ENCODE results near the gene ZBTB4.

Gene ZBTB4

DNA sequence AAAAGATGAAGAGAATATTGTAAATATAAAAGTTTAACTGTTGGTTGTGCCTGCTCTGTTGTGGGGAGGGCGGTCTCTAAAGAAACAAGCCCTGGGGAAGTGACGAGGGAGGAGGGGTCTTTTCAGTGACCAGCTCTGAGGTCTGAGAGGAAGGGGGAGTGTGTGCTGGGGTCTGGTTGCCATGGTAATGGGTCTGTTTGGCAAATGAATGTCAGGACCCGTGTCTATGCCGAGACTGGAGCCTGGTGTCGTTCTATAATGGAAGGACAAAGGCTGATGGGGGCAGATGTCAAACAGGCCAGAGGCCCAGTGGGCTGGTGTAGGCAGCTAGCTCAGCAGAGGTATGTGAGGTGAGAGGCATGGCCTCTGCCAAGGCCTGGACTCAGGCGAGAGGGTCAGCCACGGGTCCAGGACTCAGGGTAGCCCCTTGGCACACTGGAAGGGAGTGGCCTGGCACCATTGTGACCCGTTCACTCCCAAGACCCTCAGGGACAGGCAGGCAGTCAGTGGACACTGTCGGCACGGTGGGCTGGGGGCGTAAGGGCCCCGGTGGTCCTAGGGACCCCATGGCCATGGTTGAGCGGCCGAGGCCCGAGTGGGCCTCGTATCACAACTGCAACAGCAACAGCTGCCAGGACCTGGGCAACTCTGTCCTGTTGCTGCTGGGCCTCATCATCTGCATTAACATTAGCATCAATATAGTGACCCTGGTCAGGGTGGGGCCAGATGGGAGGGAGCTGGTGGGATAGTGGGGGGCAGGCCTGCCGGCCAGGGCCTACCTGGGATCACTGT, 59.4 kb downstream of the ZBTB4 start, which contains the start of gene SPEM1:
TSS of gene SPEM1 (plus strand) at position 506 of the 792 bp plus-strand sequence. CDS start at position 567, 61 bp downstream.
- Histone ChIP-seq H4K20me1 (ENCODE audit: insufficient read depth, low read length) (no peaks in the 10 kb centered on the region), H3K4me2 (ENCODE audit: low read length) (no peak within 1 kb of the TSS), H3K27ac (ENCODE audit: low read depth, low read length, poor library complexity, severe bottlenecking) (no peak within 1 kb of the TSS), H3K9ac (ENCODE audit: low read length) (no peak within 1 kb of the TSS), H3F3A (ENCODE audit: insufficient read depth, low read length) (no peaks in the 10 kb centered on the region), H3K36me3 (ENCODE audit: insufficient read depth, low read length) (no peaks in the 10 kb centered on the region), H3K4me3 (ENCODE audit: low read depth, low read length, poor library complexity, severe bottlenecking) (no peak within 1 kb of the TSS), H3K27me3 (ENCODE audit: insufficient read depth, low read length) (peaks cover 21% of the 10 kb centered on the region; the same call in 1 of the 2 replicates), H3K4me1 (ENCODE audit: insufficient read depth, low read length, severe bottlenecking) (no peaks in the 10 kb centered on the region), H3K9me3 (ENCODE audit: low read length) (no peaks in the 10 kb centered on the region), H3K79me2 (ENCODE audit: insufficient read depth, low read length) (no peaks in the 10 kb centered on the region), H3K9me2 (ENCODE audit: low read depth, low read length) (no peaks in the 10 kb centered on the region), H2AFZ (ENCODE audit: low read length) (no peak within 1 kb of the TSS)
- TF ChIP-seq, protein P1, sequence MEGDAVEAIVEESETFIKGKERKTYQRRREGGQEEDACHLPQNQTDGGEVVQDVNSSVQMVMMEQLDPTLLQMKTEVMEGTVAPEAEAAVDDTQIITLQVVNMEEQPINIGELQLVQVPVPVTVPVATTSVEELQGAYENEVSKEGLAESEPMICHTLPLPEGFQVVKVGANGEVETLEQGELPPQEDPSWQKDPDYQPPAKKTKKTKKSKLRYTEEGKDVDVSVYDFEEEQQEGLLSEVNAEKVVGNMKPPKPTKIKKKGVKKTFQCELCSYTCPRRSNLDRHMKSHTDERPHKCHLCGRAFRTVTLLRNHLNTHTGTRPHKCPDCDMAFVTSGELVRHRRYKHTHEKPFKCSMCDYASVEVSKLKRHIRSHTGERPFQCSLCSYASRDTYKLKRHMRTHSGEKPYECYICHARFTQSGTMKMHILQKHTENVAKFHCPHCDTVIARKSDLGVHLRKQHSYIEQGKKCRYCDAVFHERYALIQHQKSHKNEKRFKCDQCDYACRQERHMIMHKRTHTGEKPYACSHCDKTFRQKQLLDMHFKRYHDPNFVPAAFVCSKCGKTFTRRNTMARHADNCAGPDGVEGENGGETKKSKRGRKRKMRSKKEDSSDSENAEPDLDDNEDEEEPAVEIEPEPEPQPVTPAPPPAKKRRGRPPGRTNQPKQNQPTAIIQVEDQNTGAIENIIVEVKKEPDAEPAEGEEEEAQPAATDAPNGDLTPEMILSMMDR (IDR thresholded peaks at IDR 0.05; ENCODE audit: low read length): no peak
- TF ChIP-seq EZH2 (IDR thresholded peaks at IDR 0.05; ENCODE audit: borderline replicate concordance, low read length): no peak

DNA sequence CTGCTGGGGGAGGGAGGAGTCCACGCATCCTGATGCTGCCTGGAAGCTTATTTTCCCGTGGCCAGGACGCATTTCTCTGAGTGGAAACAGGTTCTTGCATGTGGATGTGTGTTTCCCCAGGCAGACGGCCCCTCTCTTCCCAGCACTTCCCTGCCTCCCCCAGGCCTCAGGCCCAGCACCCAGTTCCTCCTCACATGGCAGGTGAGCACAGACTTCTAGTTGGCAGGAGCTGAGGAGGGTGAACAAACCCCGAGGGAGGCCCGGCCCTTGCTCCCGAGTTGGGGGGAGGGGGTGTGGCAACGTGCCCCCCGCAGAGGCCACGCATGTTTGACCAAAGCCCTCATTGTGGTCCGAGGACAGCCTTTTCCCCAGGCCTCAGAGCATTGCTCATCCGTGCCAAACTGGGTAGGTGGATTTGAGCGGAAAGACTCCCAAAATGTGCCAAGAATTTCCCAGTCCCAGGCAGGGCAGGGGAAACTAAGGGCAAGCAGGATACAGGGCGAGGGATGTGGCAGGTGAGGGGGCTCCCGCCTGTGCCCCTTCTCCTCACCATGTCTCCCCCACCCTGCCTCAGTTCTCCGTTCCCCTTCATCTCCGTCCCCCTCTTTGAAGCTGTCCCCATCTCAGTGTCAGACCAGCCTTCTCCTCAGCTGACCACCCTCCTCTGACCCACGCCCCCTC, 60.8 kb downstream of the ZBTB4 start:
- Histone ChIP-seq H3K4me1 (ENCODE audit: insufficient read depth, low read length, severe bottlenecking) (no peaks in the 10 kb centered on the region), H3K9me3 (ENCODE audit: low read length) (no peaks in the 10 kb centered on the region), H3K79me2 (ENCODE audit: insufficient read depth, low read length) (no peaks in the 10 kb centered on the region), H3K36me3 (ENCODE audit: insufficient read depth, low read length) (no peaks in the 10 kb centered on the region), H3K4me2 (ENCODE audit: low read length) (no peak overlapping the region), H3K27me3 (ENCODE audit: insufficient read depth, low read length) (peaks cover 26% of the 10 kb centered on the region; the same call in 1 of the 2 replicates), H3K4me3 (ENCODE audit: low read depth, low read length, poor library complexity, severe bottlenecking) (no peak overlapping the region), H3F3A (ENCODE audit: insufficient read depth, low read length) (no peaks in the 10 kb centered on the region), H3K27ac (ENCODE audit: low read depth, low read length, poor library complexity, severe bottlenecking) (no peak overlapping the region), H4K20me1 (ENCODE audit: insufficient read depth, low read length) (no peaks in the 10 kb centered on the region), H3K9me2 (ENCODE audit: low read depth, low read length) (no peaks in the 10 kb centered on the region), H3K9ac (ENCODE audit: low read length) (no peak overlapping the region), H2AFZ (ENCODE audit: low read length) (no peak overlapping the region)
- TF ChIP-seq EZH2 (IDR thresholded peaks at IDR 0.05; ENCODE audit: borderline replicate concordance, low read length): no peak
- TF ChIP-seq, protein P1 (IDR thresholded peaks at IDR 0.05; ENCODE audit: low read length): no peak

DNA sequence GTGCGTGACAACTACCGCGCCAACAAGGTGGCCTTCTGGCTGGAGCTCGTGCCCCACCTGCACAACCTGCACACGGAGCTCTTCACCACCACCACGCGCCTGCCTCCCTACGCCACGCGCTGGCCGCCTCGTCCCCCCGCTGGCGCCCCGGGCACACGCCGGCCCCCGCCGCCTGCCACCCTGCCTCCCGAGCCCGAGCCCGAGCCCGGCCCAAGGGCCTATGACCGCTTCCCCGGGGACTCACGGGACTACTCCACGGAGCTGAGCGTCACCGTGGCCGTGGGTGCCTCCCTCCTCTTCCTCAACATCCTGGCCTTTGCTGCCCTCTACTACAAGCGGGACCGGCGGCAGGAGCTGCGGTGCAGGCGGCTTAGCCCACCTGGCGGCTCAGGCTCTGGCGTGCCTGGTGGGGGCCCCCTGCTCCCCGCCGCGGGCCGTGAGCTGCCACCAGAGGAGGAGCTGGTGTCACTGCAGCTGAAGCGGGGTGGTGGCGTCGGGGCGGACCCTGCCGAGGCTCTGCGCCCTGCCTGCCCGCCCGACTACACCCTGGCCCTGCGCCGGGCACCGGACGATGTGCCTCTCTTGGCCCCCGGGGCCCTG, 62.3 kb downstream of the ZBTB4 start:
- H3K4me3 ChIP-seq (ENCODE audit: low read depth, low read length, poor library complexity, severe bottlenecking): no peak overlapping the region
- H3K27ac ChIP-seq (ENCODE audit: low read depth, low read length, poor library complexity, severe bottlenecking): no peak overlapping the region
- no peaks in the 10 kb centered on the region for H3K79me2 ChIP-seq (ENCODE audit: insufficient read depth, low read length)
- H3K4me2 ChIP-seq (ENCODE audit: low read length): no peak overlapping the region
- no peak overlapping the region for H2AFZ ChIP-seq (ENCODE audit: low read length)
- H3K27me3 ChIP-seq (ENCODE audit: insufficient read depth, low read length): peaks cover 26% of the 10 kb centered on the region; the same call in 1 of the 2 replicates
- no peaks in the 10 kb centered on the region for H3K4me1 ChIP-seq (ENCODE audit: insufficient read depth, low read length, severe bottlenecking)
- no peak overlapping the region for H3K9ac ChIP-seq (ENCODE audit: low read length)
- no peaks in the 10 kb centered on the region for H3K9me3 ChIP-seq (ENCODE audit: low read length)
- no peaks in the 10 kb centered on the region for H4K20me1 ChIP-seq (ENCODE audit: insufficient read depth, low read length)
- H3K36me3 ChIP-seq (ENCODE audit: insufficient read depth, low read length): no peaks in the 10 kb centered on the region
- no peaks in the 10 kb centered on the region for H3K9me2 ChIP-seq (ENCODE audit: low read depth, low read length)
- TF ChIP-seq, protein P1 (IDR thresholded peaks at IDR 0.05; ENCODE audit: low read length): no peak
- no peak for TF ChIP-seq EZH2 (IDR thresholded peaks at IDR 0.05; ENCODE audit: borderline replicate concordance, low read length)
- H3F3A ChIP-seq (ENCODE audit: insufficient read depth, low read length): no peaks in the 10 kb centered on the region
